ENCODE results near the gene C8A. TPM values are rescaled to one million over a fixed set of nuclear protein-coding genes. Genes with fewer than 3 reads are reported as not detected.

C8A gene
- total RNA-seq, 2 experiments from 2014 or later: not detected

GRCh38 chr1:56898005-56898373 lies 43.4 kb downstream of the C8A start:
- no peak overlapping the region for H3K27ac Mint-ChIP-seq
- no peak overlapping the region for H3K4me3 Mint-ChIP-seq
- H3K27me3 Mint-ChIP-seq: peaks cover 8% of the 10 kb centered on the region
- intact Hi-C loops (cut with DNase I, micrococcal nuclease): no loop called here
- POLR2A ChIA-PET: no interaction called here
- no peaks in the 10 kb centered on the region for H3K36me3 Mint-ChIP-seq (ENCODE audit: low read depth)
- CTCF ChIA-PET: interaction anchor here (0.6 to 1.3 kb wide), 2 partner anchors 16 to 1551 kb away, joined by 4 read pairs; no protein-coding TSS in a partner anchor
- no peaks in the 10 kb centered on the region for H3K4me1 Mint-ChIP-seq
- DNase-seq (no peak), ATAC-seq (no peak)
- no peaks in the 10 kb centered on the region for H3K9me3 Mint-ChIP-seq (ENCODE audit: low read depth)

GRCh38 chr1:56898879-56899278 lies 44.3 kb downstream of the C8A start:
- POLR2A ChIA-PET: no interaction called here
- intact Hi-C loops (cut with DNase I, micrococcal nuclease): no loop called here
- H3K4me1 Mint-ChIP-seq: no peaks in the 10 kb centered on the region
- no peaks in the 10 kb centered on the region for H3K9me3 Mint-ChIP-seq (ENCODE audit: low read depth)
- CTCF ChIA-PET: interaction anchor here (0.6 to 1.3 kb wide), 3 partner anchors 15 to 1552 kb away, joined by 3 to 4 read pairs (median 4); no protein-coding TSS in a partner anchor
- no peak overlapping the region for H3K27ac Mint-ChIP-seq
- H3K4me3 Mint-ChIP-seq: no peak overlapping the region
- no peaks in the 10 kb centered on the region for H3K36me3 Mint-ChIP-seq (ENCODE audit: low read depth)
- H3K27me3 Mint-ChIP-seq: peaks cover 8% of the 10 kb centered on the region
- ATAC-seq (no peak), DNase-seq (no peak)

GRCh38 chr1:56901716-56902115 lies 47.1 kb downstream of the C8A start:
- Mint-ChIP-seq H3K27ac (no peak overlapping the region), H3K27me3 (peaks cover 1% of the 10 kb centered on the region), H3K9me3 (ENCODE audit: low read depth) (no peaks in the 10 kb centered on the region), H3K4me1 (no peaks in the 10 kb centered on the region), H3K4me3 (no peak overlapping the region), H3K36me3 (ENCODE audit: low read depth) (no peaks in the 10 kb centered on the region)
- DNase-seq (no peak), ATAC-seq (no peak)
- intact Hi-C loops (cut with DNase I, micrococcal nuclease): no loop called here
- ChIA-PET POLR2A (no interaction called here), CTCF (no interaction called here)

- no peaks in the 10 kb centered on the region for H3K27me3 Mint-ChIP-seq
- no peaks in the 10 kb centered on the region for H3K9me3 Mint-ChIP-seq (ENCODE audit: low read depth)
- no peak overlapping the region for H3K27ac Mint-ChIP-seq
- ATAC-seq: no peak
- H3K36me3 Mint-ChIP-seq (ENCODE audit: low read depth): no peaks in the 10 kb centered on the region
- ChIA-PET CTCF (no interaction called here), POLR2A (no interaction called here)
- no peak for DNase-seq
- intact Hi-C loops (cut with DNase I, micrococcal nuclease): no loop called here
- no peak overlapping the region for H3K4me3 Mint-ChIP-seq
- no peaks in the 10 kb centered on the region for H3K4me1 Mint-ChIP-seq
These were observed 49.2 kb downstream of the C8A start for GRCh38 chr1:56903778-56904177.

- ChIA-PET POLR2A (no interaction called here), CTCF (no interaction called here)
- Mint-ChIP-seq H3K36me3 (ENCODE audit: low read depth) (no peaks in the 10 kb centered on the region), H3K4me1 (no peaks in the 10 kb centered on the region), H3K27ac (no peak overlapping the region), H3K4me3 (no peak overlapping the region), H3K9me3 (ENCODE audit: low read depth) (no peaks in the 10 kb centered on the region), H3K27me3 (no peaks in the 10 kb centered on the region)
- DNase-seq (no peak), ATAC-seq (no peak)
- intact Hi-C loops (cut with DNase I, micrococcal nuclease): no loop called here
These were observed 50.2 kb downstream of the C8A start for GRCh38 chr1:56904663-56905397.

- ChIA-PET POLR2A (no interaction called here), CTCF (no interaction called here)
- no peak overlapping the region for H3K4me3 Mint-ChIP-seq
- DNase-seq (no peak), ATAC-seq (no peak)
- H3K27ac Mint-ChIP-seq: no peak overlapping the region
- no peaks in the 10 kb centered on the region for H3K27me3 Mint-ChIP-seq
- no peaks in the 10 kb centered on the region for H3K4me1 Mint-ChIP-seq
- intact Hi-C loops (cut with DNase I, micrococcal nuclease): no loop called here
- H3K36me3 Mint-ChIP-seq (ENCODE audit: low read depth): no peaks in the 10 kb centered on the region
- no peaks in the 10 kb centered on the region for H3K9me3 Mint-ChIP-seq (ENCODE audit: low read depth)
These were observed 51.1 kb downstream of the C8A start for GRCh38 chr1:56905667-56906066.

GRCh38 chr1:56908619-56909221 lies 54.1 kb downstream of the C8A start:
- POLR2A ChIA-PET: no interaction called here
- Mint-ChIP-seq H3K4me1 (no peaks in the 10 kb centered on the region), H3K36me3 (ENCODE audit: low read depth) (no peaks in the 10 kb centered on the region), H3K9me3 (ENCODE audit: low read depth) (no peaks in the 10 kb centered on the region), H3K27ac (no peak overlapping the region), H3K27me3 (peaks cover 4% of the 10 kb centered on the region), H3K4me3 (no peak overlapping the region)
- ATAC-seq: no peak
- intact Hi-C loops (cut with DNase I, micrococcal nuclease): no loop called here
- DNase-seq: no peak
- CTCF ChIA-PET: no interaction called here

- ATAC-seq (no peak), DNase-seq (no peak)
- ChIA-PET POLR2A (no interaction called here), CTCF (interaction anchor here (0.7 kb wide), 1 partner anchor 90 kb away, joined by 3 read pairs; no protein-coding TSS in a partner anchor)
- H3K27me3 Mint-ChIP-seq: peaks cover 4% of the 10 kb centered on the region
- H3K36me3 Mint-ChIP-seq (ENCODE audit: low read depth): no peaks in the 10 kb centered on the region
- no peaks in the 10 kb centered on the region for H3K4me1 Mint-ChIP-seq
- no peaks in the 10 kb centered on the region for H3K9me3 Mint-ChIP-seq (ENCODE audit: low read depth)
- intact Hi-C loops (cut with DNase I, micrococcal nuclease): no loop called here
- no peak overlapping the region for H3K4me3 Mint-ChIP-seq
- H3K27ac Mint-ChIP-seq: no peak overlapping the region
These were observed 55.9 kb downstream of the C8A start for GRCh38 chr1:56910441-56910985.

- intact Hi-C loops (cut with DNase I, micrococcal nuclease): no loop called here
- DNase-seq (no peak), ATAC-seq (no peak)
- ChIA-PET CTCF (interaction anchor here (0.7 kb wide), 1 partner anchor 90 kb away, joined by 3 read pairs; no protein-coding TSS in a partner anchor), POLR2A (no interaction called here)
- Mint-ChIP-seq H3K9me3 (ENCODE audit: low read depth) (no peaks in the 10 kb centered on the region), H3K27me3 (peaks cover 4% of the 10 kb centered on the region), H3K27ac (no peak overlapping the region), H3K36me3 (ENCODE audit: low read depth) (no peaks in the 10 kb centered on the region), H3K4me3 (no peak overlapping the region), H3K4me1 (no peaks in the 10 kb centered on the region)
These were observed 56.7 kb downstream of the C8A start for GRCh38 chr1:56911098-56911938.

- Mint-ChIP-seq H3K27me3 (peaks cover 4% of the 10 kb centered on the region), H3K4me1 (no peaks in the 10 kb centered on the region), H3K4me3 (no peak overlapping the region), H3K36me3 (ENCODE audit: low read depth) (no peaks in the 10 kb centered on the region), H3K27ac (no peak overlapping the region), H3K9me3 (ENCODE audit: low read depth) (no peaks in the 10 kb centered on the region)
- POLR2A ChIA-PET: no interaction called here
- CTCF ChIA-PET: interaction anchor here (0.6 kb wide), 1 partner anchor 314 kb away, joined by 3 read pairs; no protein-coding TSS in a partner anchor
- no peak for ATAC-seq
- DNase-seq: no peak
- intact Hi-C loops (cut with DNase I, micrococcal nuclease): no loop called here
These were observed 57.7 kb downstream of the C8A start for GRCh38 chr1:56912325-56912724.

GRCh38 chr1:56915960-56916359 lies 61.4 kb downstream of the C8A start:
- DNase-seq (no peak), ATAC-seq (no peak)
- ChIA-PET CTCF (no interaction called here), POLR2A (no interaction called here)
- peaks cover 7% of the 10 kb centered on the region for H3K27me3 Mint-ChIP-seq
- H3K36me3 Mint-ChIP-seq (ENCODE audit: low read depth): no peaks in the 10 kb centered on the region
- H3K4me1 Mint-ChIP-seq: no peaks in the 10 kb centered on the region
- no peaks in the 10 kb centered on the region for H3K9me3 Mint-ChIP-seq (ENCODE audit: low read depth)
- no peak overlapping the region for H3K27ac Mint-ChIP-seq
- intact Hi-C loops (cut with DNase I, micrococcal nuclease): no loop called here
- H3K4me3 Mint-ChIP-seq: no peak overlapping the region

Data from activated CD4-positive, alpha-beta T cell treated with anti-CD3 and anti-CD28 coated beads for 36 hours (primary cell).